HG03558 (cell line): ENCODE results near the gene JAGN1.
"Not testable (repeated sequence)": the region's sequence is repeated elsewhere in the genome, so short reads cannot be mapped to it uniquely, and the experiment has no call there.

Source experiments
- ATAC-seq: cut with Tn5 transposase; IDR thresholded peaks from one replicate; pipeline ENCODE4 v1.9.1; 2021; ENCODE audit warnings: moderate number of reproducible peaks; ENCODE audit not compliant: unreplicated experiment; ENCODE audit errors: extremely low read depth

The JAGN1 gene

DNA sequence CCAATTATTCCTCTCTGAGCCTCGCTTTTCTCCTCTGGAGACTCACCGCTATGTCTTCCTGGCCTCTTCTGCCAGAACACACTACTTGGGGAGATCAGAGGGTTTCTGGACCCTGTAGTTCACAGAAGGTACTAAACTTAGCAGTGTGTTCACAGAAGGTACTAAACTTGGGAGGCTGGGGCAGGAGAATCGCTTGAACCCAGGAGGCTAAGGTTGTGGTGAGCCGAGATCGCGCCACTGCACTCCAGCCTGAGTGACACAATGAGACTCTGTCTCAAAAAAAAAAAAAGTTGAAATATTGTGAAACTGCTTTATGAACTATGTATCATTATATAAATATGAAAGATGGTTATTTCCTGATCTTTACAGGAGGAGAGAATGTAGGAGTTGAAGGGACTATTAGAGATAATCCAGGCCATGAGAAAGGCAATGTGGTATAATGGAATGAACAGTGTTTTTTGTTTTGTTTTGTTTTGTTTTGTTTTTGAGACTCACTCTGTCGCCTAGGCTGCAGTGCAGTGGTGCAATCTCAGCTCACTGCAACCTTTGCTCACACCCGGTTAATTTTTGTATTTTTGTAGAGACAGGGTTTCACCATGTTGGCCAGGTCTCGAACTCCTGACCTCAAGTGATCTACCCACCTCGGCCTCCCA lies 6.5 kb downstream of the JAGN1 start:
- ATAC-seq: not testable (repeated sequence)

DNA sequence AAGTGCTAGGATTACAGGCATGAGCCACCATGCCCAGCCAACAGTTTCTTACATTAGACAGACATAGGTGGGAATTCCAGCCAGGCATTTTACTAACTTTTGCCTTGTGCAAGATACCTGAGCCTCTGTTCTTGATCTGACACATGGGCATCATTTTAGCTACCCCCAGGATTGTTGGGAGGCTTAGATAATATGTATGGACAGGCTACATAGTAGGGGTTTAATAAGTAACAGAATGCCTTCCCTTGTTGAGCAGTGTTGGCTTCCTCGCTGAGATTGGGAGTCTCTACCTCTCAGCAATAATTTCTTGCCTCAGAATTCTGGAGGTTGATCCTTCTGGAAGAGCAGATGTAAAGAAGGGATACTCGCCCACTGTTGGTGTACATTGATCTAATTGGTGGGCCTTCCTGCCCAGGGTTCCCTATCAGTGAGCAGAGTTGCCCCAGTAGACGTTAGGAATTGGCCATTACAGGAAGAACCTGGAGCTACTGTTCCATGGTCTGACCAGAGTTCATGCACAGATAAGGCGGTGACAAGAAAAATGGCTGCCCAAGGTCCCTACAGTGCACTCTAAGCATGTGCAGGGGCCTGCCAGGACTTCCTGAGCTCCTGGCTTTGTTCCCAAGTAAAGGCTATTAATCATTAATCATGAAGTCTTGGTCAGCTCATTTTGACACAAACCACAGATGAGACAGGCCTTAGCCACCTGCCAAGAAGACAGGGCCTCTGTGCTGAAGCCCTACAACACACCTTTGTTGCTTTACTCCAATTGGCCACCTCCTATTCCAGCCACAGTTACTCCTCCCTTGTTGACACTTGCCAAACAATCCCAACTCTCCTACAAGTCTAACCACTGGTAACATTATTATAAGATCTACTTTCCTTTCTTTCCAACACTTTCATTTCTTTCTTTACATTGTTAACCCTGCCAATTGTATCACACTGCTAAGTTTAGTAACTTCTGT lies 7.3 kb downstream of the JAGN1 start:
- ATAC-seq: no peak

GRCh38 chr3:9898467-9899241 lies 8.2 kb downstream of the JAGN1 start:
- no peak for ATAC-seq

DNA sequence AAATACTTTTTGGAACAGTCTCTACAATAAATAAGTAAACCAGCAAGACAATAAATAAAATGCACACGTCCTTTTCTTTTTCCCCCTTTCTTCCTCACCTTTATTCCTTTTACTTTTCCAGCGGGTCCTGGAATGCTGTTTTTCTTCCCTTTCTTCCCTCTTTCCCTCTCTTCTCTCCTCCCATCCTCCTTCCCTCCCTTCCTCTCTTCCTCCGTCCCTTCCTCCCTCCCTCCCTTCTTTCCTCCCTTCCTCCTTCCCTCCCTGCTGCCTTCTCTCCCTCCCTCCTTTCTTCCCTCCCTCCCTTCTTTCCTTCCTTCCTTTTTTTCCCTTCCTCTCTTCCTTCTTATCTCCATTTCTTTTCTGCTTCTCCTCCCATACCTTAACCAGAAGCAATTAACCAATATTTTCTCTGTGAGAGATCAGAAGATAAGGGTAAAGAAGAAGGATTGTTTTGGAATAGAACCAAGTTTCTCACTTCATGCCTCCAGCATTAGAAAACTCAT lies 8.9 kb downstream of the JAGN1 start:
- no peak for ATAC-seq

- ATAC-seq: not testable (repeated sequence)
These were observed 10.6 kb downstream of the JAGN1 start for GRCh38 chr3:9900965-9901415.

- no peak for ATAC-seq
These were observed 11.6 kb downstream of the JAGN1 start for GRCh38 chr3:9901967-9902366.

DNA sequence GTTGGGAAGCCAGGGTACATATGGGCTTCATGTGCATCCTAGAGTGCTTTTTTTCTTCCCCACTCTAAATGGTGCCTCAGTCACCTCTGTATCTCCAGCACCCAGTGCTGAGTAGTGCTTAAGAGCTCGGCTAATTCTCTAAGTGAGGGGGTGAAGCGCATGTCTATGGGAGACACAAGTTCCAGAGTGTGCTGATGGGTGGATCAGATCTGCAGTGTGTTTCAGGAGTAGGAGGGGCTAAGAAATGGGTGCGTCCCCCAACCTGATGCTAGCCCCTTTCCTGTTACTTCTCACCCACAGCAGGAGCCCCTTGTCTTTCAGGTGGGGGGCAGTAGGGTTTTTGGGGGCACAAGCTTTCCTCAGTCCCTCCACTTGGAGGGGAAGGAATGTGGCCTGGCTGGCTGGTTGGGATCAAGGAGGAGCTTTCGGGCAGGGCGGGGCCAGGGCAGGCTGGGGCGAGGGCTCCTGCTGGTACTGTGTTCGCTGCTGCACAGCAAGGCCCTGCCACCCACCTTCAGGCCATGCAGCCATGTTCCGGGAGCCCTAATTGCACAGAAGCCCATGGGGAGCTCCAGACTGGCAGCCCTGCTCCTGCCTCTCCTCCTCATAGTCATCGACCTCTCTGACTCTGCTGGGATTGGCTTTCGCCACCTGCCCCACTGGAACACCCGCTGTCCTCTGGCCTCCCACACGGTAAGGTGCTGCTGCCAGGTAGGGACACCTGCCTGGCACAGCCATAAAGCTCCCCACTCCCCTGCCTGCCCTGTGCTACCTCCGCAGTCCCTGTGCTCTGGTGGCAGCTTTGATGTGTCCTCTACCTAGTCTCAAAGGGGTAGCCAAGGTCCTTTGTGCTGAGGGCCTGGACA lies 12.2 kb downstream of the JAGN1 start, which contains the start of gene IL17RE:
Gene IL17RE (plus strand): TSS at position 477 of the 866 bp plus-strand sequence. CDS start 85 bp downstream, at position 562.
- ATAC-seq: no peak

GRCh38 chr3:9903238-9903624 lies 12.8 kb downstream of the JAGN1 start:
- ATAC-seq: no peak

DNA sequence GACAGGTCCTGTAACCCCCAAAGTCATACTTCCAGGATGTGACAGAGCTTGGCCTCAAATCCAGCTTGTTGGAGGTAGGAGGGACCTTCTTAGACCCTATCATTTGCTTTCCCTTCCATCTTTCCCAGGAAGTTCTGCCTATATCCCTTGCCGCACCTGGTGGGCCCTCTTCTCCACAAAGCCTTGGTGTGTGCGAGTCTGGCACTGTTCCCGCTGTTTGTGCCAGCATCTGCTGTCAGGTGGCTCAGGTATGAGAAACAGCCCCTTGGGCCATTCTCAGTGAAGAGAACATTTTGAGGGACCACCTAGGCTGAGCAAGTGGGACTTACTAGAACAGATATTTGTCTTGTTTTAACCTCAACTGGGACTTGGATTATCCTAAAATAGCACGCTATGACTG lies 13.5 kb downstream of the JAGN1 start:
- no peak for ATAC-seq

- ATAC-seq: no peak
These were observed 16.1 kb downstream of the JAGN1 start for GRCh38 chr3:9906480-9906879.

DNA sequence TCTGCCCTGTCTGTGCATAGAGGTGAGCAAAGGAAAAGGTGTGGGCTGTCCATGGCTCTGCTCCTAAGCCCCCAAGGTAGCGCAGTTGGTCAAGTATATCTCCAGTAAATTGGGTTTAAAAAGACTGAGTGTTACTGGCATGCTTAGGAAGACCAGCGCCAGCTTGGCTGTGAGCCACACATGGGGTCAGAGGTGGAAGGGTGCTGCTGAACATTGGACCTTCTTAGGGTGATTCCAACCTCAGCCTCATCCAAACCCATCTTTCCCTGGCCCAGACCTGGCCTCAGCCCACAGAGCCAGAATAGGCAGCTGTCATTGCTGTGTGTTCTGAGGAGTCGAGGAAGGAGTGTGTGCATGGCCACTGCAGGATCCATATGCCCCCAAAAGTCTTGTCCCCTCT lies 17.9 kb downstream of the JAGN1 start:
- no peak for ATAC-seq

- ATAC-seq: no peak
These were observed 19.0 kb downstream of the JAGN1 start for GRCh38 chr3:9909221-9910013.

- ATAC-seq: no peak
These were observed 21.5 kb downstream of the JAGN1 start for GRCh38 chr3:9911863-9912262.

DNA sequence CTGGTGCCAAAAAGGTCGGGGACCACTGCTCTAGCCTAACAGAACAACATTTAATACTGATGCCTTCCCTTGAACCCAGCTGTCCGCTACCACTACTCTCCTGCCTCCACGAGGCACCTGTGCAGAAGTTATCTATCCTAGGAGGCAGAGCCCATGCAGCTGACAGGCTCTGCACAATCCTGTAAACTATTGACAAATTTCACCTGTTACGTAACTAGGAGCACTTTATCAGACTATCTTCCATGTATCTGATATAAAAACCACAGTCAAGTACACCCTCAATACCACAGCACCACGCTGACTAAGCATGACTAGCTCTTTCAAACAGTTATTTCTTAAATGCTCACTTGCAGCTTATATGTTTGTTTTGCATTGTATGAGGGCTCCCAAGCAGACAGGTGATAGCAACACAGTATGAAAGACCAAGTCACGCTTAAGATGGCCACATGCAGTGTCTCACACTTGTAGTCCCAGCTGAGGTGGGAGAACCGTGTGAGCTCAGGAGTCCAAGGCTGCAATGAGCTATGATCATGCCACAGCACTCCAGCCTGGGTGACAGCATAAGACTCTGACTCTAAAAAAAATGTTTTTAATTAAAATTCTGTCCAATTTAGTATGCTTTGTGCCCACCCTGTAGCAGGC lies 22.0 kb downstream of the JAGN1 start:
- no peak for ATAC-seq

DNA sequence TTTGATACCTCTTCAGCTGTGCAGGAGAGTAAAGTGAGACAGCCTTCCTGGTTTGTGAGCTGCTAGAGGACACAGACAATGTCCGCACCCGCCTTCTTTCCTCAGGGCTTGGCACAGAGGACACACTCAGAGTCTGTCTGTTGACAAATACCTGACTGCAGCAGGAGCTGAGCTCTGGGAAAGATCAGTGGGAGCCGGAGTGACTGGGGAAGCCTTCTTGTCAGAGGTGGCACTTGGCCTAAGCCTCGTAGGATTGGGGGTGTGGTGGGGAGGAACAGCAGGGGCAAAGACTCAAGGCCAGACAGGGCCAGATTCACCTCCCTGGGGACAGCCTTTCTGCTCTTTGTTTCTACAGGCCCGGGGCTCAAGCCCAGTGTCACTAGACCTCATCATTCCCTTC lies 23.2 kb downstream of the JAGN1 start:
- no peak for ATAC-seq

- ATAC-seq: no peak
These were observed 23.6 kb downstream of the JAGN1 start for GRCh38 chr3:9914011-9914410.

DNA sequence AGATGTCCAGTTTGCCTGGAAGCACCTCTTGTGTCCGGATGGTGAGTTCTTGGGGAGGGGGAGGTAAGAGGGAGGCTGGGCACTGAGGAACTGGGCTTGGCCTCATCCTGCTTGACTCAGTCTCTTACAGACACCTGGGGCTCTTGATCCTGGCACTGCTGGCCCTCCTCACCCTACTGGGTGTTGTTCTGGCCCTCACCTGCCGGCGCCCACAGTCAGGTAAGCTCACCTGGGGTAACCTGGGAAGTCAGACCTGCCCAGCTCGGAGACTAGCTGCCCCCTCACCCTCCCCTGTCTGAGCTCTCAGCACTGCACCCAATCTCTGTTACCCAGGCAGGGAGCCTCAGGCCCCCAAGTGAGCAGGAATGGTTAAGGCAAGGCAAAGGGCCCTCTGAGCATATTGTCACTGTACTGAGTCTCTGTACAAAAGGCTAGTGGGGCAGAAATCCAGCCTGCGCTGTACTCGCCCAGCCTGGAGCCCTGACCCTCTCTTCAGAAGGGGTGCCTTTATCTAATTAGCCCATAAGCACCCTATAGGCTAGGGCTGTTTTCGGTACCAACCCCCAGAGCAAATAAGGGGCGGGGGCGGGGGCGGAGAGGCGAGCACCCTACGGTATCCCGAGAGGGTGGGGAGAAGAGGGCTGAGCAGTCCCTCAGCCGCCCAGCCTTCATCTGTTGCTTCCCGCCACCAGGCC lies 24.3 kb downstream of the JAGN1 start:
- no peak for ATAC-seq
